ENCODE measurements around the gene WDR53.

WDR53 gene

DNA sequence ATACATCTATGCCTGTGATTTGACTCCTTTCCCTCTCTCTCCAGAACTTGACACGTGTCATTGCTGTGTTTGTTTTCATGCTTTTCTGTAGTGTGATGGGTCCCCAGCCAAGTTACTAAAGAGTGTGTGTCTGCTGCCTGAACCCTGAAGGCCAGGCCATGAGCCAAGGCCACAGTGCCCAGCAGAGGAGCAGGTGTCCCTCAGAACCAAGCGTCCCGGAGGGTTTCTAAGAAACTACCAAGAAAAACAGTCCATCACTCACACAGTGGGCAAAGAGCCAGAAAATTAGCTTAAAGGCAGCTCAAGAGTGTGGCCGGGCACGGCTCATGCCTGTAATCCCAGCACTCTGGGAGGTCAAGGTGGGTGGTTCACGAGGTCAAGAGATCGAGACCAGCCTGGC lies 35.3 kb upstream of the WDR53 start:
- Histone ChIP-seq H3K4me1 (ENCODE audit: control insufficient read depth, insufficient read depth, low read depth, low read length) (no peaks in the 10 kb centered on the region), H2BK120ac (ENCODE audit: low read depth, low read length) (no peak overlapping the region), H3K23ac (ENCODE audit: low read length in 2 of 2) (no peak overlapping the region), H2BK12ac (ENCODE audit: low read length in 2 of 2) (no peak overlapping the region), H3K14ac (ENCODE audit: low read length in 2 of 2) (no peak overlapping the region), H3K4me3 (ENCODE audit: insufficient read depth in 1 of 2, low read depth in 1 of 2, low read length in 2 of 2) (no peak overlapping the region), H3K9ac (ENCODE audit: low read length) (no peak overlapping the region), H3K79me1 (replicated peaks; ENCODE audit: low read length, poor library complexity, severe bottlenecking) (no peaks in the 10 kb centered on the region), H4K91ac (ENCODE audit: low read length) (no peak overlapping the region), H2AFZ (ENCODE audit: low read depth, low read length) (no peak overlapping the region), H4K8ac (ENCODE audit: low read length) (no peak overlapping the region), H2BK5ac (ENCODE audit: low read depth, low read length, poor library complexity, severe bottlenecking) (no peak overlapping the region), H3K4ac (ENCODE audit: low read depth in 1 of 2, low read length in 2 of 2) (no peak overlapping the region), H2AK5ac (ENCODE audit: low read length, severe bottlenecking) (no peak overlapping the region), H3K27me3 (ENCODE audit: control insufficient read depth in 1 of 2, insufficient read depth in 1 of 2, low read length in 2 of 2) (peaks cover 4 to 9% of the 10 kb centered on the region in 2 experiments), H3K36me3 (ENCODE audit: control insufficient read depth in 1 of 2, insufficient read depth in 2 of 2, low read depth in 1 of 2, low read length in 2 of 2) (no peaks in the 10 kb centered on the region), H3K18ac (ENCODE audit: low read depth in 1 of 2, low read length in 2 of 2) (peak overlapping the region in 1 of 2 experiments; percentile 43), H3K4me2 (ENCODE audit: low read length, poor library complexity, severe bottlenecking) (no peak overlapping the region), H2BK15ac (ENCODE audit: low read depth, poor library complexity, severe bottlenecking) (no peak overlapping the region), H3K9me3 (ENCODE audit: control insufficient read depth, low read length) (no peaks in the 10 kb centered on the region), H3K27ac (ENCODE audit: low read length, poor library complexity, severe bottlenecking) (no peak overlapping the region)
- WGBS: 82% methylated on average over 7 of the region's 7 CpGs
- DNase-seq: no peak

DNA sequence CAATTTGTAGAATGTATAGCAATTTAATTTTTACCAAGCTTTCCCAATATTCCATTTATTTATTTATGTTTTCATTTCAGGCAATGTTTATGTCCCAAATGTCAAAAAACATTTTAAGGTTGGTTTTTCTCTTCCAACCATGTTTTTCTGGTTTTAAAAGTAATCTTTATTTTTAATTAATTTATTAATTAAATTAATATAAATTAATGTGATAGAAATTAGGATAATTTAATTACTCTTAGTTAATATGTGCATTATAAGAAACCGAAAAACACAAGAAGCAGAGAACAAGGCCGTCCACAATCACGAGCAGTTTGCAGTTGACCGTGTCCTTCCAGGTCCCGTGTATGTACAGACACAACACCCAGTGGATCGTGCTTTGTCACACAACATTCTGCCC lies 34.3 kb upstream of the WDR53 start:
- H2BK120ac ChIP-seq (ENCODE audit: low read depth, low read length): no peak overlapping the region
- H2BK15ac ChIP-seq (ENCODE audit: low read depth, poor library complexity, severe bottlenecking): no peak overlapping the region
- no peak overlapping the region for H2BK5ac ChIP-seq (ENCODE audit: low read depth, low read length, poor library complexity, severe bottlenecking)
- H3K4me3 ChIP-seq (ENCODE audit: insufficient read depth in 1 of 2, low read depth in 1 of 2, low read length in 2 of 2): no peak overlapping the region
- H3K79me1 ChIP-seq (replicated peaks; ENCODE audit: low read length, poor library complexity, severe bottlenecking): no peaks in the 10 kb centered on the region
- no peak overlapping the region for H4K91ac ChIP-seq (ENCODE audit: low read length)
- no peak overlapping the region for H3K14ac ChIP-seq (ENCODE audit: low read length in 2 of 2)
- H3K23ac ChIP-seq (ENCODE audit: low read length in 2 of 2): no peak overlapping the region
- no peak for DNase-seq
- no peak overlapping the region for H3K9ac ChIP-seq (ENCODE audit: low read length)
- no peak overlapping the region for H3K4ac ChIP-seq (ENCODE audit: low read depth in 1 of 2, low read length in 2 of 2)
- peaks cover 4 to 14% of the 10 kb centered on the region in 2 experiments for H3K27me3 ChIP-seq (ENCODE audit: control insufficient read depth in 1 of 2, insufficient read depth in 1 of 2, low read length in 2 of 2)
- no peak overlapping the region for H3K27ac ChIP-seq (ENCODE audit: low read length, poor library complexity, severe bottlenecking)
- H2AFZ ChIP-seq (ENCODE audit: low read depth, low read length): no peak overlapping the region
- H3K18ac ChIP-seq (ENCODE audit: low read depth in 1 of 2, low read length in 2 of 2): no peak overlapping the region
- WGBS: 97% methylated on average over 6 of the region's 6 CpGs
- H3K36me3 ChIP-seq (ENCODE audit: control insufficient read depth in 1 of 2, insufficient read depth in 2 of 2, low read depth in 1 of 2, low read length in 2 of 2): no peaks in the 10 kb centered on the region
- H3K4me1 ChIP-seq (ENCODE audit: control insufficient read depth, insufficient read depth, low read depth, low read length): no peaks in the 10 kb centered on the region
- H2BK12ac ChIP-seq (ENCODE audit: low read length in 2 of 2): no peak overlapping the region
- no peak overlapping the region for H4K8ac ChIP-seq (ENCODE audit: low read length)
- H2AK5ac ChIP-seq (ENCODE audit: low read length, severe bottlenecking): no peak overlapping the region
- no peak overlapping the region for H3K4me2 ChIP-seq (ENCODE audit: low read length, poor library complexity, severe bottlenecking)
- H3K9me3 ChIP-seq (ENCODE audit: control insufficient read depth, low read length): no peaks in the 10 kb centered on the region

DNA sequence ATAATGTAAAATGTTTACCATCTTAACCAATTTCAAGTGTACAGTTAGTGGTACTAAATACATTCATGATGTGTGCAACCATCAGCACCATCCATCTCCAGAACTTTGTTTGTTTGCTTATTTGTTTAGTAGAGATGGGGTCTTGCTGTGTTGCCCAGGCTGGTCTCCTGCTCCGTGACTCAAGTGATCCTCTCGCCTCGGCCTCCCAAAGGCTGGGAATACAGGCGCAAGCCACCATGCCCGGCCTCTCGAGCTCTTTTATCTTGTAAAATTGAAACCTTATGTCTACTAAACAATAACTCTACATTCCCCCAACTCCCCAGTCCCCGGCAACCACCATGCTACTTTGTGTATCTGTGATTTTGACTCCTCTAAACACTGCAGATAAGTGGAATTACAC lies 32.0 kb upstream of the WDR53 start:
- Histone ChIP-seq H3K4me1 (ENCODE audit: control insufficient read depth, insufficient read depth, low read depth, low read length) (no peaks in the 10 kb centered on the region), H3K23ac (ENCODE audit: low read length in 2 of 2) (no peak overlapping the region), H4K91ac (ENCODE audit: low read length) (no peak overlapping the region), H4K8ac (ENCODE audit: low read length) (no peak overlapping the region), H3K9me3 (ENCODE audit: control insufficient read depth, low read length) (no peaks in the 10 kb centered on the region), H2BK12ac (ENCODE audit: low read length in 2 of 2) (no peak overlapping the region), H3K79me1 (replicated peaks; ENCODE audit: low read length, poor library complexity, severe bottlenecking) (no peaks in the 10 kb centered on the region), H3K14ac (ENCODE audit: low read length in 2 of 2) (no peak overlapping the region), H3K27me3 (ENCODE audit: control insufficient read depth in 1 of 2, insufficient read depth in 1 of 2, low read length in 2 of 2) (peaks cover 13 to 31% of the 10 kb centered on the region in 2 experiments), H3K4me3 (ENCODE audit: insufficient read depth in 1 of 2, low read depth in 1 of 2, low read length in 2 of 2) (no peak overlapping the region), H3K27ac (ENCODE audit: low read length, poor library complexity, severe bottlenecking) (no peak overlapping the region), H2BK5ac (ENCODE audit: low read depth, low read length, poor library complexity, severe bottlenecking) (no peak overlapping the region), H3K36me3 (ENCODE audit: control insufficient read depth in 1 of 2, insufficient read depth in 2 of 2, low read depth in 1 of 2, low read length in 2 of 2) (no peaks in the 10 kb centered on the region), H3K9ac (ENCODE audit: low read length) (no peak overlapping the region), H2BK120ac (ENCODE audit: low read depth, low read length) (no peak overlapping the region), H3K4me2 (ENCODE audit: low read length, poor library complexity, severe bottlenecking) (no peak overlapping the region), H2AK5ac (ENCODE audit: low read length, severe bottlenecking) (no peak overlapping the region), H3K4ac (ENCODE audit: low read depth in 1 of 2, low read length in 2 of 2) (no peak overlapping the region), H2AFZ (ENCODE audit: low read depth, low read length) (no peak overlapping the region), H3K18ac (ENCODE audit: low read depth in 1 of 2, low read length in 2 of 2) (no peak overlapping the region), H2BK15ac (ENCODE audit: low read depth, poor library complexity, severe bottlenecking) (no peak overlapping the region)
- WGBS: 95% methylated on average over 7 of the region's 7 CpGs
- DNase-seq: no peak

DNA sequence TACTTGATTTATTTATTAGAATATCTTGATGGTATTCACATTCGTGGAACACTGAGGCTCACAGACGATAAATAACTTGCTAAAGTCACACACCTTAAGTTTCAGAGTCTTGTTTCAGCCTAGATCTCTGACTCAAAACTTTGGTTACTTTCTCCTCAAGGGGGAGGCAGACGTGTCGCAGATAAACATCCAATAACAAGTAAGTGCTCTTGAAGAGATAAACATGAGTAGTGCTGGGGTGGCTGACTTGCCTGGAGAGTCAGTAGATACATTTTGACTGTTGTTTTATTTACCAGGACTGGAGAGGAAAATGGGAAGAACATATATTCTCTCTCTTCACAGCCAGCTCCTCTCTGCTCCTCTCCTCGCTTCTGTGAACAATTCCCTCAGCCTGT lies 31.4 kb upstream of the WDR53 start:
- no peak overlapping the region for H2AFZ ChIP-seq (ENCODE audit: low read depth, low read length)
- H3K27me3 ChIP-seq (ENCODE audit: control insufficient read depth in 1 of 2, insufficient read depth in 1 of 2, low read length in 2 of 2): peaks cover 13 to 35% of the 10 kb centered on the region in 2 experiments
- H2BK15ac ChIP-seq (ENCODE audit: low read depth, poor library complexity, severe bottlenecking): no peak overlapping the region
- WGBS: 41% methylated on average over 3 of the region's 5 CpGs
- no peaks in the 10 kb centered on the region for H3K9me3 ChIP-seq (ENCODE audit: control insufficient read depth, low read length)
- no peak overlapping the region for H3K4ac ChIP-seq (ENCODE audit: low read depth in 1 of 2, low read length in 2 of 2)
- H3K4me1 ChIP-seq (ENCODE audit: control insufficient read depth, insufficient read depth, low read depth, low read length): no peaks in the 10 kb centered on the region
- H2BK120ac ChIP-seq (ENCODE audit: low read depth, low read length): no peak overlapping the region
- H2AK5ac ChIP-seq (ENCODE audit: low read length, severe bottlenecking): no peak overlapping the region
- H3K36me3 ChIP-seq (ENCODE audit: control insufficient read depth in 1 of 2, insufficient read depth in 2 of 2, low read depth in 1 of 2, low read length in 2 of 2): no peaks in the 10 kb centered on the region
- H3K79me1 ChIP-seq (replicated peaks; ENCODE audit: low read length, poor library complexity, severe bottlenecking): no peaks in the 10 kb centered on the region
- no peak overlapping the region for H3K27ac ChIP-seq (ENCODE audit: low read length, poor library complexity, severe bottlenecking)
- no peak overlapping the region for H3K23ac ChIP-seq (ENCODE audit: low read length in 2 of 2)
- H3K14ac ChIP-seq (ENCODE audit: low read length in 2 of 2): no peak overlapping the region
- no peak overlapping the region for H3K18ac ChIP-seq (ENCODE audit: low read depth in 1 of 2, low read length in 2 of 2)
- no peak overlapping the region for H3K9ac ChIP-seq (ENCODE audit: low read length)
- peak; percentile 34 for DNase-seq
- no peak overlapping the region for H4K8ac ChIP-seq (ENCODE audit: low read length)
- no peak overlapping the region for H3K4me3 ChIP-seq (ENCODE audit: insufficient read depth in 1 of 2, low read depth in 1 of 2, low read length in 2 of 2)
- H4K91ac ChIP-seq (ENCODE audit: low read length): no peak overlapping the region
- H3K4me2 ChIP-seq (ENCODE audit: low read length, poor library complexity, severe bottlenecking): no peak overlapping the region
- no peak overlapping the region for H2BK12ac ChIP-seq (ENCODE audit: low read length in 2 of 2)
- no peak overlapping the region for H2BK5ac ChIP-seq (ENCODE audit: low read depth, low read length, poor library complexity, severe bottlenecking)

Measured in mesenchymal stem cell (in vitro differentiated cells and primary cell).